Peyer's patch (tissue), 4 donors: ENCODE measurements around the gene JPT2.

Source experiments
- POLR2A ChIP-seq, 2 donors: fragments of 450-650 bp; IDR thresholded peaks; one replicate each; pipeline ENCODE4 v1.5.1; 2017; ENCODE audit warnings: antibody characterized with exemption in 2 of 2, mild to moderate bottlenecking in 2 of 2, moderate library complexity in 2 of 2
- TF ChIP-seq, protein P1 (sequence below), 6 experiments: fragments of 450-650 bp in 4 of 6; fragments of 200-600 bp in 2 of 6; sonication (generic) in 1 of 6; IDR thresholded peaks; one replicate each; pipeline ENCODE4 v1.5.1; 2017 to 2019; ENCODE audit warnings: antibody characterized with exemption in 6 of 6, mild to moderate bottlenecking in 3 of 6, moderate library complexity in 1 of 6

DNA sequence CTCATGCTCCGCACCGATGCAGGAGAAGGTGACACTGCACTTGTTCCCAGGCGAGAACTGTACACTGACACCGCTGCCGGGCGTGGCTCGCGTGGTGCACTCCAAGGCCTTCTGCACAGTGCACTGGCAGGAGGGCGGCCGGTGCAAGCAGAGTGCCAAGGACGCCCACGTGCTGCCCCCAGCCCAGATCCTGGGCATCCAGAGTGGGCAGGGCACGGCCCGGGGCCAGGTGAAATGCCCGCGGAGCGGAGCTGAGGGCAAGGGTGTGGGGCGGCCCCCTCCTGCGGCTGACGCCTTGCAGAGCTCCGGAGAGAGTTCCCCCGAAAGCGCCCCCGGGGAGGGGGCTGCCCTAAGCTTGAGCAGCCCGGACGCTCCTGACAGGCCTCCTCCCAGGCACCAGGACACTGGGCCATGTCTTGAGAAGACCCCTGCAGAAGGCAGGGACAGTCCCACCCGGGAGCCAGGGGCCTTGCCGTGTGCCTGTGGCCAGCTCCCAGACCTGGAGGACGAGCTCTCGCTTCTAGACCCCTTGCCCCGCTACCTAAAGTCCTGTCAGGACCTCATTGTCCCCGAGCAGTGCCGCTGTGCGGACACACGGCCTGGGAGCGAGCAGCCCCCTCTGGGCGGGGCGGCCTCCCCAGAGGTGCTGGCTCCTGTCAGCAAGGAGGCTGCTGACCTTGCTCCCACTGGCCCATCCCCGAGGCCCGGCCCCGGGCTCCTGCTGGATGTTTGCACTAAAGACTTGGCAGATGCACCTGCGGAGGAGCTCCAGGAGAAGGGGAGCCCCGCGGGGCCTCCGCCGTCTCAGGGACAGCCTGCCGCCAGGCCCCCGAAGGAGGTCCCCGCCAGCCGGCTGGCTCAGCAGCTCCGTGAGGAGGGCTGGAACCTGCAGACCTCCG lies 21.9 kb upstream of the JPT2 start:
- TF ChIP-seq POLR2A (IDR thresholded peaks at IDR 0.05), result no peak
- TF ChIP-seq, protein P1, sequence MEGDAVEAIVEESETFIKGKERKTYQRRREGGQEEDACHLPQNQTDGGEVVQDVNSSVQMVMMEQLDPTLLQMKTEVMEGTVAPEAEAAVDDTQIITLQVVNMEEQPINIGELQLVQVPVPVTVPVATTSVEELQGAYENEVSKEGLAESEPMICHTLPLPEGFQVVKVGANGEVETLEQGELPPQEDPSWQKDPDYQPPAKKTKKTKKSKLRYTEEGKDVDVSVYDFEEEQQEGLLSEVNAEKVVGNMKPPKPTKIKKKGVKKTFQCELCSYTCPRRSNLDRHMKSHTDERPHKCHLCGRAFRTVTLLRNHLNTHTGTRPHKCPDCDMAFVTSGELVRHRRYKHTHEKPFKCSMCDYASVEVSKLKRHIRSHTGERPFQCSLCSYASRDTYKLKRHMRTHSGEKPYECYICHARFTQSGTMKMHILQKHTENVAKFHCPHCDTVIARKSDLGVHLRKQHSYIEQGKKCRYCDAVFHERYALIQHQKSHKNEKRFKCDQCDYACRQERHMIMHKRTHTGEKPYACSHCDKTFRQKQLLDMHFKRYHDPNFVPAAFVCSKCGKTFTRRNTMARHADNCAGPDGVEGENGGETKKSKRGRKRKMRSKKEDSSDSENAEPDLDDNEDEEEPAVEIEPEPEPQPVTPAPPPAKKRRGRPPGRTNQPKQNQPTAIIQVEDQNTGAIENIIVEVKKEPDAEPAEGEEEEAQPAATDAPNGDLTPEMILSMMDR (IDR thresholded peaks at IDR 0.05), result no peak
